ENCODE measurements around the gene NRXN3. TPM values are rescaled to one million over a fixed set of nuclear protein-coding genes. Genes with fewer than 3 reads are reported as not detected.

NRXN3 gene
- total and polyA plus RNA-seq, 11 donors, result 0.19 to 2.2 (median 1.1) TPM

- Histone ChIP-seq H3K4me1 (no peaks in the 10 kb centered on the region), H3K9me3 (peaks cover 0 to 10% (median 0%) of the 10 kb centered on the region in 12 donors), H3K4me3 (no peak overlapping the region), H3K36me3 (no peaks in the 10 kb centered on the region), H3K27me3 (peaks cover 0 to 4% (median 0%) of the 10 kb centered on the region in 9 donors), H3K27ac (no peak overlapping the region)
- ATAC-seq (no peak), DNase-seq (no peak)
- intact Hi-C loops (cut with DNase I), result no loop called here
- TF ChIP-seq CTCF (IDR thresholded peaks at IDR 0.05) (no peak), POLR2A (IDR thresholded peaks at IDR 0.05) (no peak)
- 62 to 69% (median 64%) methylated on average over 5 of the region's 5 CpGs for WGBS, 4 donors
Observed at GRCh38 chr14:78202163-78202562, 32.0 kb downstream of the NRXN3 start.

GRCh38 chr14:78202976-78203375, 32.8 kb downstream of the NRXN3 start:
- TF ChIP-seq CTCF (IDR thresholded peaks at IDR 0.05) (no peak), POLR2A (IDR thresholded peaks at IDR 0.05) (no peak)
- Histone ChIP-seq H3K36me3 (no peaks in the 10 kb centered on the region), H3K27ac (no peak overlapping the region), H3K4me3 (no peak overlapping the region), H3K27me3 (peaks cover 0 to 4% (median 0%) of the 10 kb centered on the region in 9 donors), H3K9me3 (peaks cover 0 to 5% (median 0%) of the 10 kb centered on the region in 12 donors), H3K4me1 (no peaks in the 10 kb centered on the region)
- intact Hi-C loops (cut with DNase I), result no loop called here
- no peak for ATAC-seq
- WGBS, 4 donors, result 14 to 57% (median 24%) methylated on average over 1 of the region's 1 CpG
- no peak for DNase-seq

- 65 to 78% (median 69%) methylated on average over 5 of the region's 5 CpGs for WGBS, 4 donors
- intact Hi-C loops (cut with DNase I), result no loop called here
- ATAC-seq, result no peak
Observed at GRCh38 chr14:78207414-78207813, 37.2 kb downstream of the NRXN3 start.

GRCh38 chr14:78220273-78220672, 50.1 kb downstream of the NRXN3 start:
- H3K27me3 ChIP-seq, result no peaks in the 10 kb centered on the region
- no peak overlapping the region for H3K27ac ChIP-seq
- H3K9me3 ChIP-seq, result no peaks in the 10 kb centered on the region
- H3K36me3 ChIP-seq, result no peaks in the 10 kb centered on the region
- 71 to 77% (median 75%) methylated on average over 5 of the region's 5 CpGs for WGBS, 4 donors
- TF ChIP-seq CTCF (IDR thresholded peaks at IDR 0.05), result no peak
- TF ChIP-seq POLR2A (IDR thresholded peaks at IDR 0.05), result no peak
- no peak overlapping the region for H3K4me3 ChIP-seq
- intact Hi-C loops (cut with DNase I), result no loop called here
- no peaks in the 10 kb centered on the region for H3K4me1 ChIP-seq
- ATAC-seq (no peak), DNase-seq (no peak)

More at GRCh38 chr14:78207414-78207813, 37.2 kb downstream of the NRXN3 start:
- Histone ChIP-seq H3K27me3 (peaks cover 0 to 3% (median 0%) of the 10 kb centered on the region in 9 donors), H3K4me1 (no peaks in the 10 kb centered on the region), H3K4me3 (no peak overlapping the region), H3K36me3 (no peaks in the 10 kb centered on the region), H3K9me3 (peaks cover 0 to 20% (median 6%) of the 10 kb centered on the region in 12 donors), H3K27ac (no peak overlapping the region)
- DNase-seq, result no peak
- TF ChIP-seq CTCF (IDR thresholded peaks at IDR 0.05) (no peak), POLR2A (IDR thresholded peaks at IDR 0.05) (no peak)

Measured in heart left ventricle (tissue), 16 donors.